ENCODE results near the gene FNIP2.

DNA sequence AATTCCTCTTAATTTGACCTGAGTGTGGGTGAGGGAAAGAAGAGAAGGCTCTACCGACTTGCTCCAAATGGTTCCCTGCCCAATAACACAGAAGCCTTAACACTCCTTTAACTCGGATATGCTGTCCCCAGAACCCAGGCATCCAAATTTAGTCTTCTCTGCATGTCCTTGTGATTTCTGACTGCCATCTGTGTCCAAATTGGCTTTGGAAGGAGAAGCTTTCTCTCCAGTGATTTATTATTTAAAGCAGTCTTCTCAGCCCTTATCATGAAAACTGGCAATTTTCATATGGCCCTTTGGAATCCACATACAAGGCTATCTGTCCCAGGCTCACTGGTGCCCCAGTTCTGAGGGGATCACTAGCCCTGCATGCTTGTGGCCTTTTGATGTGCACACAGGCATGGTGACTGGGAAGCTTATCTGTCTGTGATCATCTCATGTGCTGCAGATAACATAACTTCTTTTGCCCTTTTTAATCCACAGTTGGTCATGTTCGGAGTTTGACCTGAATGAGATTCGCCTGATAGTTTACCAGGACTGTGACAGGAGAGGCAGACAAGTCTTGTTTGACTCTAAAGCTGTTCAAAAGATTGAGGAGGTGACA lies 56.7 kb downstream of the FNIP2 start:
- TF ChIP-seq, protein P1, sequence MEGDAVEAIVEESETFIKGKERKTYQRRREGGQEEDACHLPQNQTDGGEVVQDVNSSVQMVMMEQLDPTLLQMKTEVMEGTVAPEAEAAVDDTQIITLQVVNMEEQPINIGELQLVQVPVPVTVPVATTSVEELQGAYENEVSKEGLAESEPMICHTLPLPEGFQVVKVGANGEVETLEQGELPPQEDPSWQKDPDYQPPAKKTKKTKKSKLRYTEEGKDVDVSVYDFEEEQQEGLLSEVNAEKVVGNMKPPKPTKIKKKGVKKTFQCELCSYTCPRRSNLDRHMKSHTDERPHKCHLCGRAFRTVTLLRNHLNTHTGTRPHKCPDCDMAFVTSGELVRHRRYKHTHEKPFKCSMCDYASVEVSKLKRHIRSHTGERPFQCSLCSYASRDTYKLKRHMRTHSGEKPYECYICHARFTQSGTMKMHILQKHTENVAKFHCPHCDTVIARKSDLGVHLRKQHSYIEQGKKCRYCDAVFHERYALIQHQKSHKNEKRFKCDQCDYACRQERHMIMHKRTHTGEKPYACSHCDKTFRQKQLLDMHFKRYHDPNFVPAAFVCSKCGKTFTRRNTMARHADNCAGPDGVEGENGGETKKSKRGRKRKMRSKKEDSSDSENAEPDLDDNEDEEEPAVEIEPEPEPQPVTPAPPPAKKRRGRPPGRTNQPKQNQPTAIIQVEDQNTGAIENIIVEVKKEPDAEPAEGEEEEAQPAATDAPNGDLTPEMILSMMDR (conservative IDR thresholded peaks at IDR 0.05; ENCODE audit: low read depth, low read length), result no peak
- TF ChIP-seq EZH2 (IDR thresholded peaks at IDR 0.05; ENCODE audit: borderline replicate concordance, low read depth, low read length, poor library complexity, severe bottlenecking), result no peak

All from A673 (cell line).